Progenitor cell of endocrine pancreas (in vitro differentiated cells): Measurements from ENCODE around the gene RNF224. TPM values are rescaled to one million over a fixed set of nuclear protein-coding genes. Genes with fewer than 3 reads are reported as not detected.

Experiments used
- DNase-seq: peaks from one replicate; pipeline ENCODE4 v3.0.0; 2021; ENCODE audit warnings: low spot score; ENCODE audit not compliant: unreplicated experiment
- H3K27ac Mint-ChIP-seq: 2 replicates; pipeline ENCODE4 v1.8.0; 2021; ENCODE audit warnings: mild to moderate bottlenecking, moderate library complexity, mixed read lengths
- H3K27me3 Mint-ChIP-seq: 2 replicates; pipeline ENCODE4 v1.8.0; 2021; ENCODE audit warnings: mixed read lengths
- H3K36me3 Mint-ChIP-seq: 2 replicates; pipeline ENCODE4 v1.8.0; 2022; ENCODE audit warnings: mixed read lengths; ENCODE audit not compliant: insufficient read depth
- H3K4me1 Mint-ChIP-seq: 2 replicates; pipeline ENCODE4 v1.8.0; 2021; ENCODE audit warnings: low read depth, mixed read lengths
- H3K4me3 Mint-ChIP-seq: 2 replicates; pipeline ENCODE4 v1.8.0; 2021; ENCODE audit warnings: low read depth, mild to moderate bottlenecking, moderate library complexity, mixed read lengths
- H3K9me3 Mint-ChIP-seq: 2 replicates; pipeline ENCODE4 v1.8.0; 2021; ENCODE audit warnings: low read depth, mixed read lengths
- CTCF ChIP-seq: fragments of 200-600 bp; sonication (generic); IDR thresholded peaks from one replicate; pipeline ENCODE4 v1.5.0; 2021; ENCODE audit warnings: antibody characterized with exemption, mild to moderate bottlenecking; ENCODE audit not compliant: unreplicated experiment
- total RNA-seq: library from RNA; stranded (reverse); gene quantifications from 2 replicates; pipeline ENCODE4 v1.2.1, GENCODE V29; 2021

RNF224 gene
- total RNA-seq, 1 donor from 2014 or later = 0.53 TPM

- peaks cover 15% of the 10 kb centered on the region for H3K4me1 Mint-ChIP-seq
- peaks cover 4% of the 10 kb centered on the region for H3K36me3 Mint-ChIP-seq
- no peak overlapping the region for H3K4me3 Mint-ChIP-seq
- H3K27ac Mint-ChIP-seq = no peak overlapping the region
- DNase-seq = no peak
- no peaks in the 10 kb centered on the region for H3K9me3 Mint-ChIP-seq
- no peak for TF ChIP-seq CTCF
- no peaks in the 10 kb centered on the region for H3K27me3 Mint-ChIP-seq
Measured at GRCh38 chr9:137185921-137186320, 41.4 kb upstream of the RNF224 start.

DNA sequence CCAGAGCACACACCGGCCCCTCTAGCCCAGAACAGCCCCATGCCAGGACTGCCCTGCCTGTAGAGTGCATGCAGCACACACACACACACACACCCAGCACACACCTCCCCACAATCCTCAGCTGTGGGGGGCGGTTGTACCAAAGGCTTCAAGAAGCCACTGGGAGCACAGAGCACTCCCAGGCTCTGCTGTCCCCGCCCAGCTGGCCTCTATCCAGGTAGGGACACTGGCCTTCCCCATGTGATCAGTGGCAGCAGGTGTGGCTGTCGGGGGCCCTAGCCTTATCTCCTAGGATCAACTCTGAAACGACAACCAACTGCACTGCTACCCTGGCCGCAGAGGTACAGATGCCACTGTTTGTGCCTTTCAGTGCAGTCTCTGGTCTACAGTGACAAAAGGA lies 40.9 kb upstream of the RNF224 start:
- no peaks in the 10 kb centered on the region for H3K27me3 Mint-ChIP-seq
- H3K9me3 Mint-ChIP-seq = no peaks in the 10 kb centered on the region
- no peak overlapping the region for H3K27ac Mint-ChIP-seq
- no peak for DNase-seq
- TF ChIP-seq CTCF = no peak
- H3K4me1 Mint-ChIP-seq = peaks cover 15% of the 10 kb centered on the region
- H3K4me3 Mint-ChIP-seq = peak overlapping the region; percentile 91
- peaks cover 4% of the 10 kb centered on the region for H3K36me3 Mint-ChIP-seq

GRCh38 chr9:137187386-137187785 lies 39.9 kb upstream of the RNF224 start:
- no peak for TF ChIP-seq CTCF
- no peaks in the 10 kb centered on the region for H3K27me3 Mint-ChIP-seq
- peaks cover 15% of the 10 kb centered on the region for H3K4me1 Mint-ChIP-seq
- H3K36me3 Mint-ChIP-seq = peaks cover 2% of the 10 kb centered on the region
- H3K27ac Mint-ChIP-seq = peak overlapping the region; percentile 88
- DNase-seq = no peak
- no peaks in the 10 kb centered on the region for H3K9me3 Mint-ChIP-seq
- H3K4me3 Mint-ChIP-seq = peak overlapping the region; percentile 91

- no peak for TF ChIP-seq CTCF
- DNase-seq = no peak
- Mint-ChIP-seq H3K9me3 (no peaks in the 10 kb centered on the region), H3K4me3 (peak overlapping the region; percentile 91), H3K36me3 (peaks cover 2% of the 10 kb centered on the region), H3K27me3 (no peaks in the 10 kb centered on the region), H3K4me1 (peaks cover 15% of the 10 kb centered on the region), H3K27ac (peak overlapping the region; percentile 93)
Measured at GRCh38 chr9:137188086-137188489, 39.2 kb upstream of the RNF224 start.

DNA sequence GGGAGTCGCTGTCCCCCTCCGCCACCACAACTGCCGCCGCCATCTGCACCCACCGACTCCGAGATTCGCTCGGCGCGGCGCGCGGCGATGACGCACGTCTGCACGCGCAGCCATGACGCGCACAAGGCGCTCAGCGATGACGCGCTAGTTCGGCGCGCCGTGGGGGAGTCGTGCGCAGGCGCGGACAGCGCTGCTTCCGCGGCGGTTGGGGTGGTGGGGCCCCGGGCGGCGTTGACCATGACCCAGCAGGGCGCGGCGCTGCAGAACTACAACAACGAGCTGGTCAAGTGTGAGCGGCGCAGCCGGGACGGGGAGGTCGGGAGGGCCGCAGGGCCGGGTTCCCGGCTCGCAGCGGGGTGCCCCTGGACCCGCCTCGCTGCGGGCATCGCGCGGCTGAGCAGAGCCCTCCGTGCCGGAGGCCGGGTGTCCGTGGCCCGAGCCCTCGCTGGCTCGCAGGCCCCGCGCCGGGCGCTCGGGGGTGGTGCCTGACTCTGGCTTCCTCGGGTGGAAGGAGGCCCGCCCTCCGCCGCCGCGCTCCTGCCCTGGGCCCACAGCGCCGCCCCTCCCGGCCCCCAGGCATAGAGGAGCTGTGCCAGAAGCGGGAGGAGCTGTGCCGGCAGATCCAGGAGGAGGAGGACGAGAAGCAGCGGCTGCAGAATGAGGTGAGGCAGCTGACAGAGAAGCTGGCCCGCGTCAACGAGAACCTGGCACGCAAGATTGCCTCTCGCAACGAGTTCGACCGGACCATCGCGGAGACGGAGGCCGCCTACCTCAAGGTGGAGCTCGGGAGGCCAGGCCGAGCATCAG lies 38.6 kb upstream of the RNF224 start, which contains the start of the genes ANAPC2 and SSNA1:
TSS of gene ANAPC2 (minus strand) at position 71 of the 807 bp plus-strand sequence. CDS start at position 43, 28 bp downstream.
TSS of gene SSNA1 (plus strand) at position 187 of the 807 bp plus-strand sequence. CDS start at position 238, 51 bp downstream.
- H3K27me3 Mint-ChIP-seq = no peaks in the 10 kb centered on the region
- peak; percentile 93 for DNase-seq
- peaks cover 15% of the 10 kb centered on the region for H3K4me1 Mint-ChIP-seq
- peak within 1 kb of the TSS; percentile 98 for H3K27ac Mint-ChIP-seq
- peaks cover under 1% of the 10 kb centered on the region for H3K36me3 Mint-ChIP-seq
- H3K9me3 Mint-ChIP-seq = no peaks in the 10 kb centered on the region
- TF ChIP-seq CTCF = peak; percentile 48
- peak within 1 kb of the TSS; percentile 92 for H3K4me3 Mint-ChIP-seq
